ENCODE data around the gene FGF12.
A peak's percentile ranks its signal among the peaks of the same experiment; 100 is the strongest.

Gene FGF12

GRCh38 chr3:192487033-192487432, 240.3 kb downstream of the FGF12 start:
- TF ChIP-seq CTCF (IDR thresholded peaks at IDR 0.05): no peak

- TF ChIP-seq CTCF (IDR thresholded peaks at IDR 0.05): no peak
Measured at GRCh38 chr3:192482809-192483208, 244.5 kb downstream of the FGF12 start.

GRCh38 chr3:192482391-192482790, 244.9 kb downstream of the FGF12 start:
- TF ChIP-seq CTCF (IDR thresholded peaks at IDR 0.05): no peak

- TF ChIP-seq CTCF (IDR thresholded peaks at IDR 0.05): no peak
Measured at GRCh38 chr3:192481638-192482037, 245.7 kb downstream of the FGF12 start.

GRCh38 chr3:192467230-192468140, 259.9 kb downstream of the FGF12 start:
- TF ChIP-seq CTCF (IDR thresholded peaks at IDR 0.05): peak; percentile 86

GRCh38 chr3:192449036-192449435, 278.3 kb downstream of the FGF12 start:
- peak; percentile 56 for TF ChIP-seq CTCF (IDR thresholded peaks at IDR 0.05)

- TF ChIP-seq CTCF (IDR thresholded peaks at IDR 0.05): no peak
Measured at GRCh38 chr3:192445770-192446644, 281.3 kb downstream of the FGF12 start.
